Muscle of arm (tissue), 12 donors: ENCODE results near the gene PRMT3. TPM values are rescaled to one million over a fixed set of nuclear protein-coding genes. Genes with fewer than 3 reads are reported as not detected.

Experiments used
- polyA plus RNA-seq, 12 donors: library from polyadenylated mRNA; unstranded; fragments of 120-200 nt; gene quantifications; one replicate each; pipeline ENCODE4 v1.2.1, GENCODE V29; 2013; ENCODE audit not compliant: insufficient read length in 12 of 12

The PRMT3 gene
- polyA plus RNA-seq, 12 donors: 9.7 to 13.6 (median 11.6) TPM; not detected in 1

Other genes starting within 250 kb of the PRMT3 start
- gene DBX1, start 227.2 kb upstream of the PRMT3 start, polyA plus RNA-seq: 10 to 100 TPM in 1 of 12 donors, 1 to 10 TPM in 10, not detected in 1; 1.8 to 24.5 (median 5.4) TPM
- gene HTATIP2, start 24.0 kb upstream of the PRMT3 start, polyA plus RNA-seq: 1 to 10 TPM in 11 of 12 donors, not detected in 1; 2.1 to 7.6 (median 3.3) TPM
- under 1 TPM in 1 of 12 donors, not detected in 11; 0.03 TPM for gene SLC6A5, start 211.9 kb downstream of the PRMT3 start, polyA plus RNA-seq